Uterus (tissue), 2 donors: ENCODE results near the gene PPFIBP2.

Experiments used
- CTCF ChIP-seq, 4 experiments: fragments of 200-600 bp in 2 of 4; fragments of 450-650 bp in 2 of 4; sonication (generic) in 2 of 4; IDR thresholded peaks; one replicate each; pipeline ENCODE4 v1.5.1; 2016 to 2019; ENCODE audit warnings: antibody characterized with exemption in 4 of 4, mild to moderate bottlenecking in 2 of 4, moderate library complexity in 1 of 4
- POLR2A ChIP-seq, 2 donors: fragments of 450-650 bp; IDR thresholded peaks; one replicate each; pipeline ENCODE4 v1.6.1; 2016; ENCODE audit warnings: antibody characterized with exemption in 2 of 2, mild to moderate bottlenecking in 1 of 2, moderate library complexity in 1 of 2

- TF ChIP-seq CTCF (IDR thresholded peaks at IDR 0.05) (no peak), POLR2A (IDR thresholded peaks at IDR 0.05) (no peak)
Observed at GRCh38 chr11:7622721-7623120, 108.9 kb downstream of the PPFIBP2 start.
